Measurements from ENCODE around the gene CYSLTR1.

CYSLTR1 gene

DNA sequence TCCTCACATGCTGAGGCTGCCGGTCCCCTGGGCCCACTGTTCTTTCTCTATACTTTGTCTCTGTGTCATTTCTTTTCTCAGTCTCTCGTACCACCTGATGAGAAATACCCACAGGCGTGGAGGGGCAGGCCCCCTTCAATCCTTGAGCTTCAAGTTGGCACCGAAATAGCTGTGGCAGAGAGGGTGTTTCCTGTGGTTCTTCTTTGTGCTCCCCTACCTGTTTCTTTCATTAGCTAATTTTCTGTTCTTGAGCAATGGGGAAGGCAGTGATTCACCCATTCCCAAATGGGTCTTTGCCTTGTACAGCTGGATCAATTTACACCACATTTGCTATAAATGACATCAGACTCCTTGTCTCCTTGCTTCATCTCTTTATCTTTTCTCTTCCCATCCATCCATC is 2.1 kb upstream of the CYSLTR1 start:
- no peak for TF ChIP-seq EZH2 (optimal IDR thresholded peaks at IDR 0.05; ENCODE audit: low read depth, low read length)
- TF ChIP-seq, protein P1, sequence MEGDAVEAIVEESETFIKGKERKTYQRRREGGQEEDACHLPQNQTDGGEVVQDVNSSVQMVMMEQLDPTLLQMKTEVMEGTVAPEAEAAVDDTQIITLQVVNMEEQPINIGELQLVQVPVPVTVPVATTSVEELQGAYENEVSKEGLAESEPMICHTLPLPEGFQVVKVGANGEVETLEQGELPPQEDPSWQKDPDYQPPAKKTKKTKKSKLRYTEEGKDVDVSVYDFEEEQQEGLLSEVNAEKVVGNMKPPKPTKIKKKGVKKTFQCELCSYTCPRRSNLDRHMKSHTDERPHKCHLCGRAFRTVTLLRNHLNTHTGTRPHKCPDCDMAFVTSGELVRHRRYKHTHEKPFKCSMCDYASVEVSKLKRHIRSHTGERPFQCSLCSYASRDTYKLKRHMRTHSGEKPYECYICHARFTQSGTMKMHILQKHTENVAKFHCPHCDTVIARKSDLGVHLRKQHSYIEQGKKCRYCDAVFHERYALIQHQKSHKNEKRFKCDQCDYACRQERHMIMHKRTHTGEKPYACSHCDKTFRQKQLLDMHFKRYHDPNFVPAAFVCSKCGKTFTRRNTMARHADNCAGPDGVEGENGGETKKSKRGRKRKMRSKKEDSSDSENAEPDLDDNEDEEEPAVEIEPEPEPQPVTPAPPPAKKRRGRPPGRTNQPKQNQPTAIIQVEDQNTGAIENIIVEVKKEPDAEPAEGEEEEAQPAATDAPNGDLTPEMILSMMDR (IDR thresholded peaks at IDR 0.05; ENCODE audit: low read length) = no peak
- TF ChIP-seq EZH2phosphoT487 (IDR thresholded peaks at IDR 0.05; ENCODE audit: low read length) = no peak
- Histone ChIP-seq H3F3A (ENCODE audit: insufficient read depth, low read length) (peaks cover 29% of the 10 kb centered on the region), H3K4me3 (ENCODE audit: low read length) (0 out of 2 replicates have a peak overlapping the region, but pooled peaks have one; percentile 13), H3K79me2 (ENCODE audit: low read length) (peaks cover 25% of the 10 kb centered on the region), H3K27ac (ENCODE audit: low read length) (peak overlapping the region; percentile 73; the same call in 1 of the 2 replicates), H3K9ac (ENCODE audit: low read length) (peak overlapping the region; percentile 20; the same call in 1 of the 2 replicates), H3K36me3 (replicated peaks; ENCODE audit: insufficient read depth, low read length) (no peaks in the 10 kb centered on the region), H3K9me3 (replicated peaks; ENCODE audit: insufficient read depth, low read length) (no peaks in the 10 kb centered on the region), H4K20me1 (ENCODE audit: insufficient read depth, low read length) (no peaks in the 10 kb centered on the region), H3K4me2 (ENCODE audit: low read depth, low read length) (peak overlapping the region; percentile 85), H2AFZ (ENCODE audit: low read length) (peak overlapping the region; percentile 37), H3K27me3 (replicated peaks; ENCODE audit: insufficient read depth, low read length) (no peaks in the 10 kb centered on the region), H3K9me2 (replicated peaks; ENCODE audit: insufficient read depth, low read length) (no peaks in the 10 kb centered on the region), H3K4me1 (ENCODE audit: low read length) (peaks cover 53% of the 10 kb centered on the region)
- DNase-seq = peak; percentile 58

DNA sequence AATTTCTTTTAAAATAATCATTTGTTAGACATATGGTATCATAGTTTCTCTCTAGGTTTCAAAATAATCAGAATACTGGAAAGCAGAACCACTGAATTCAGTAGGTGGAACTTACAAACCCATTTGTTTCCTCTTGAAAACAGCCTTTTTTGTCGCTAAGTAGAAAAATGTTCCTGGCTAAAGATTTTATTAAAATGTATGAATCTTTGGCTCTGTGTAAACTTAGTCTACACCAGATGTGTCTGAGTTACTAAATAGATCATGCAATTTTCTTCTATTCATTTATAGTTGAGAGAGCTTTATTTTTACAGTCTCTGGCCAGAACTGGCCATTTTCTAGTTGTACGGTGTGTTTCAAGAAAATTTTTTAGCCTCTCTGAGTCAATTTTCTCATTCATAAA is 1.0 kb downstream of the CYSLTR1 start:
- peaks cover 52% of the 10 kb centered on the region for H3K79me2 ChIP-seq (ENCODE audit: low read length)
- H2AFZ ChIP-seq (ENCODE audit: low read length) = no peak overlapping the region; the same call in 1 of the 2 replicates
- peak overlapping the region; percentile 61 for H3K4me3 ChIP-seq (ENCODE audit: low read length)
- no peaks in the 10 kb centered on the region for H3K9me2 ChIP-seq (replicated peaks; ENCODE audit: insufficient read depth, low read length)
- peak overlapping the region; percentile 73; the same call in 1 of the 2 replicates for H3K27ac ChIP-seq (ENCODE audit: low read length)
- TF ChIP-seq EZH2phosphoT487 (IDR thresholded peaks at IDR 0.05; ENCODE audit: low read length) = no peak
- TF ChIP-seq EZH2 (optimal IDR thresholded peaks at IDR 0.05; ENCODE audit: low read depth, low read length) = no peak
- TF ChIP-seq, protein P1 (IDR thresholded peaks at IDR 0.05; ENCODE audit: low read length) = no peak
- no peaks in the 10 kb centered on the region for H3K36me3 ChIP-seq (replicated peaks; ENCODE audit: insufficient read depth, low read length)
- peaks cover 49% of the 10 kb centered on the region for H3F3A ChIP-seq (ENCODE audit: insufficient read depth, low read length)
- peaks cover 60% of the 10 kb centered on the region for H3K4me1 ChIP-seq (ENCODE audit: low read length)
- DNase-seq = no peak
- H3K9me3 ChIP-seq (replicated peaks; ENCODE audit: insufficient read depth, low read length) = no peaks in the 10 kb centered on the region
- H3K9ac ChIP-seq (ENCODE audit: low read length) = peak overlapping the region; percentile 57
- peak overlapping the region; percentile 85 for H3K4me2 ChIP-seq (ENCODE audit: low read depth, low read length)
- no peaks in the 10 kb centered on the region for H4K20me1 ChIP-seq (ENCODE audit: insufficient read depth, low read length)
- no peaks in the 10 kb centered on the region for H3K27me3 ChIP-seq (replicated peaks; ENCODE audit: insufficient read depth, low read length)

DNA sequence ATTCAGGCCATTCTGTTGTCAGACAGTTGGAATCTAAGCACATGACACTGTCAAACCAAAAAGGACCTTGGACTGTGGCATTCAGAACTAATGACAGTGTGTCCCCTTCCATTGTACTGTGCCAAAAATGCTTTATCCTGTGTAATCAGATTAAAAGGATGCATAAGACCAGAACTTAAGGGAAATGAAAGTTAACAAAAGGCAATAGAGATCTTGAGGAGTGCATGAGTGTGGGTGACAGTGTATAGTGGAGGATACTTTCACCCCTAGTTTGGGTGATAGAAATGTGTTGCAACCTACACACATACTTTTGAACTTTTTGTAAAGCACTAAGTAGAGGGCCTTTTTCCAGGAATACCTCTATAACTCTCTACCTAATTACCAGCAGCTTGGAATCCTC is 4.5 kb downstream of the CYSLTR1 start:
- no peak for DNase-seq

More for the DNA sequence above, 4.5 kb downstream of the CYSLTR1 start:
- H3K9me2 ChIP-seq (replicated peaks; ENCODE audit: insufficient read depth, low read length) = no peaks in the 10 kb centered on the region
- 0 out of 2 replicates have a peak overlapping the region, but pooled peaks have one; percentile 7 for H3K4me3 ChIP-seq (ENCODE audit: low read length)
- no peaks in the 10 kb centered on the region for H3K9me3 ChIP-seq (replicated peaks; ENCODE audit: insufficient read depth, low read length)
- peaks cover 31% of the 10 kb centered on the region for H3K4me1 ChIP-seq (ENCODE audit: low read length)
- no peaks in the 10 kb centered on the region for H4K20me1 ChIP-seq (ENCODE audit: insufficient read depth, low read length)
- H3K27ac ChIP-seq (ENCODE audit: low read length) = peak overlapping the region; percentile 55; the same call in 1 of the 2 replicates
- TF ChIP-seq EZH2 (optimal IDR thresholded peaks at IDR 0.05; ENCODE audit: low read depth, low read length) = no peak
- TF ChIP-seq, protein P1 (IDR thresholded peaks at IDR 0.05; ENCODE audit: low read length) = no peak
- no peak for TF ChIP-seq EZH2phosphoT487 (IDR thresholded peaks at IDR 0.05; ENCODE audit: low read length)
- H3K4me2 ChIP-seq (ENCODE audit: low read depth, low read length) = peak overlapping the region; percentile 56
- peak overlapping the region; percentile 14; the same call in 1 of the 2 replicates for H3K9ac ChIP-seq (ENCODE audit: low read length)
- peaks cover 36% of the 10 kb centered on the region for H3F3A ChIP-seq (ENCODE audit: insufficient read depth, low read length)
- H3K79me2 ChIP-seq (ENCODE audit: low read length) = peaks cover 68% of the 10 kb centered on the region
- H2AFZ ChIP-seq (ENCODE audit: low read length) = no peak overlapping the region
- no peaks in the 10 kb centered on the region for H3K36me3 ChIP-seq (replicated peaks; ENCODE audit: insufficient read depth, low read length)
- H3K27me3 ChIP-seq (replicated peaks; ENCODE audit: insufficient read depth, low read length) = no peaks in the 10 kb centered on the region

Measured in MM.1S (cell line).